ENCODE measurements around the gene PKIB. TPM values are rescaled to one million over a fixed set of nuclear protein-coding genes. Genes with fewer than 3 reads are reported as not detected.

The PKIB gene
- total RNA-seq, 4 donors from 2014 or later: 4.1 to 119 (median 41.9) TPM

- DNase-seq: no peak
- H3K36me3 ChIP-seq: no peaks in the 10 kb centered on the region
- H3K9me3 ChIP-seq: no peaks in the 10 kb centered on the region
- TF ChIP-seq POLR2A (IDR thresholded peaks at IDR 0.05): no peak
- TF ChIP-seq, protein P1, sequence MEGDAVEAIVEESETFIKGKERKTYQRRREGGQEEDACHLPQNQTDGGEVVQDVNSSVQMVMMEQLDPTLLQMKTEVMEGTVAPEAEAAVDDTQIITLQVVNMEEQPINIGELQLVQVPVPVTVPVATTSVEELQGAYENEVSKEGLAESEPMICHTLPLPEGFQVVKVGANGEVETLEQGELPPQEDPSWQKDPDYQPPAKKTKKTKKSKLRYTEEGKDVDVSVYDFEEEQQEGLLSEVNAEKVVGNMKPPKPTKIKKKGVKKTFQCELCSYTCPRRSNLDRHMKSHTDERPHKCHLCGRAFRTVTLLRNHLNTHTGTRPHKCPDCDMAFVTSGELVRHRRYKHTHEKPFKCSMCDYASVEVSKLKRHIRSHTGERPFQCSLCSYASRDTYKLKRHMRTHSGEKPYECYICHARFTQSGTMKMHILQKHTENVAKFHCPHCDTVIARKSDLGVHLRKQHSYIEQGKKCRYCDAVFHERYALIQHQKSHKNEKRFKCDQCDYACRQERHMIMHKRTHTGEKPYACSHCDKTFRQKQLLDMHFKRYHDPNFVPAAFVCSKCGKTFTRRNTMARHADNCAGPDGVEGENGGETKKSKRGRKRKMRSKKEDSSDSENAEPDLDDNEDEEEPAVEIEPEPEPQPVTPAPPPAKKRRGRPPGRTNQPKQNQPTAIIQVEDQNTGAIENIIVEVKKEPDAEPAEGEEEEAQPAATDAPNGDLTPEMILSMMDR (IDR thresholded peaks at IDR 0.05): no peak
- H3K27ac ChIP-seq: no peak overlapping the region
- H3K4me3 ChIP-seq: no peak overlapping the region
- H3K27me3 ChIP-seq: no peaks in the 10 kb centered on the region
- no peaks in the 10 kb centered on the region for H3K4me1 ChIP-seq
These were observed 124.6 kb downstream of the PKIB start for GRCh38 chr6:122734529-122735395.

DNA sequence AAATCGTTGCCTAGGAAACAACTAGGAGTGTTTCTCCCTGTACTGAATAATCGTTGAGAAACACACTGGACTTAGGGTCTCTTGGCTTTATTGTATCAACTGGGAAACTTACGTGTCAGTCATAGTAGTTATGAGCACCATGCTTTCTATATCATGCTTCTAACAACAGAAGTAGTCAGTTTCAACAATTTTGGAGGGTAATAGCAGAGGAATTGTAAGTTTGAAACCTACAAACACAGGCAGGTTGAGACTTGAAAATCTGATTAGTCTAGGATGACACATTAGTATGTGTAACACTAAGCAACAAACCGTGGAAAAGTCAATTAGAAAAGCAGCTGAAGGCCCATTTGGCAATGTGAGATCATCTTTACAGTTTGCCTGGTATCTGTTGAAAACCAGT lies 125.4 kb downstream of the PKIB start:
- Histone ChIP-seq H3K36me3 (no peaks in the 10 kb centered on the region), H3K4me1 (no peaks in the 10 kb centered on the region), H3K27me3 (no peaks in the 10 kb centered on the region), H3K9me3 (no peaks in the 10 kb centered on the region), H3K27ac (no peak overlapping the region), H3K4me3 (no peak overlapping the region)
- no peak for DNase-seq
- TF ChIP-seq, protein P1 (IDR thresholded peaks at IDR 0.05): no peak
- TF ChIP-seq POLR2A (IDR thresholded peaks at IDR 0.05): no peak

- H3K27ac ChIP-seq: no peak overlapping the region
- TF ChIP-seq, protein P1 (IDR thresholded peaks at IDR 0.05): no peak
- no peak for TF ChIP-seq POLR2A (IDR thresholded peaks at IDR 0.05)
- H3K27me3 ChIP-seq: no peaks in the 10 kb centered on the region
- H3K36me3 ChIP-seq: no peaks in the 10 kb centered on the region
- H3K4me1 ChIP-seq: no peaks in the 10 kb centered on the region
- DNase-seq: no peak
- H3K9me3 ChIP-seq: no peaks in the 10 kb centered on the region
- no peak overlapping the region for H3K4me3 ChIP-seq
These were observed 126.0 kb downstream of the PKIB start for GRCh38 chr6:122736163-122736562.

- no peak overlapping the region for H3K4me3 ChIP-seq
- no peaks in the 10 kb centered on the region for H3K27me3 ChIP-seq
These were observed 126.4 kb downstream of the PKIB start for GRCh38 chr6:122736616-122737015.

DNA sequence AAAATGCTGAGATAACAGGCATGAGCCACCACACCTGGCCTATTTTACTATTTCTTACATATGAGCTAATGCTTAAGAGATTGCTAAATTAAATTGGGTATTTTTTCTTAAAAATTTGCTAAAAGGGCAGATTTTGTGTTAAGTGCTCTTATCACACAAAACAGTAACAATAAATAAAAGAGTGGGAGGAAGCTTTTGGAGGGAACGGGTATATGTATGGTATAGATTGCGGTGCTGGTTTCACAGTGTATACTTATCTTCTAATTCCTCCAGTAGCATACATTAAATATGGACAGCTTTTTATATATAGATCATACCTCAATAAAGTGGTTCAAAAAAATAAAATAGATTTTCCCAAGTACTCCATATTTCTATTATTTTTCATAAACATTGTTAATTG lies 129.9 kb downstream of the PKIB start:
- no peaks in the 10 kb centered on the region for H3K27me3 ChIP-seq
- no peak for DNase-seq
- no peak overlapping the region for H3K4me3 ChIP-seq
- H3K9me3 ChIP-seq: no peaks in the 10 kb centered on the region
- H3K27ac ChIP-seq: no peak overlapping the region
- no peak for TF ChIP-seq POLR2A (IDR thresholded peaks at IDR 0.05)
- TF ChIP-seq, protein P1 (IDR thresholded peaks at IDR 0.05): no peak
- no peaks in the 10 kb centered on the region for H3K4me1 ChIP-seq
- H3K36me3 ChIP-seq: no peaks in the 10 kb centered on the region

More at GRCh38 chr6:122736616-122737015, 126.4 kb downstream of the PKIB start:
- no peaks in the 10 kb centered on the region for H3K4me1 ChIP-seq
- TF ChIP-seq, protein P1 (IDR thresholded peaks at IDR 0.05): no peak
- no peak for TF ChIP-seq POLR2A (IDR thresholded peaks at IDR 0.05)
- H3K9me3 ChIP-seq: no peaks in the 10 kb centered on the region
- H3K27ac ChIP-seq: no peak overlapping the region
- H3K36me3 ChIP-seq: no peaks in the 10 kb centered on the region
- no peak for DNase-seq

All from Peyer's patch (tissue), 4 donors.